ENCODE data around the gene DHFR.
"Not testable (repeated sequence)": the region's sequence is repeated elsewhere in the genome, so short reads cannot be mapped to it uniquely, and the experiment has no call there.

Gene DHFR

GRCh38 chr5:80654391-80655230 is at the start of gene DHFR, which contains the start of gene MSH3:
Gene DHFR, minus strand, starts transcription at chr5:80654983. Its CDS starts 494 bp downstream, at chr5:80654489.
Gene MSH3, plus strand, starts transcription at chr5:80654652. Its CDS starts 76 bp downstream, at chr5:80654728.
- peak; percentile 96 for DNase-seq (ENCODE audit: low spot score)

- DNase-seq (ENCODE audit: low spot score): peak; percentile 17
These were observed 49.4 kb upstream of the DHFR start for GRCh38 chr5:80704221-80704620.

GRCh38 chr5:80703747-80704146 is 49.0 kb upstream of the DHFR start:
- DNase-seq (ENCODE audit: low spot score): no peak

GRCh38 chr5:80703291-80703690 is 48.5 kb upstream of the DHFR start:
- no peak for DNase-seq (ENCODE audit: low spot score)

GRCh38 chr5:80701597-80701996 is 46.8 kb upstream of the DHFR start:
- no peak for DNase-seq (ENCODE audit: low spot score)

GRCh38 chr5:80698369-80698768 is 43.6 kb upstream of the DHFR start:
- no peak for DNase-seq (ENCODE audit: low spot score)

- peak; percentile 4 for DNase-seq (ENCODE audit: low spot score)
These were observed 42.3 kb upstream of the DHFR start for GRCh38 chr5:80697100-80697499.

- DNase-seq (ENCODE audit: low spot score): no peak
These were observed 41.7 kb upstream of the DHFR start for GRCh38 chr5:80696450-80696849.

GRCh38 chr5:80695666-80696065 is 40.9 kb upstream of the DHFR start:
- DNase-seq (ENCODE audit: low spot score): no peak

- DNase-seq (ENCODE audit: low spot score): no peak
These were observed 34.8 kb upstream of the DHFR start for GRCh38 chr5:80689627-80690026.

GRCh38 chr5:80688648-80689420 is 34.1 kb upstream of the DHFR start:
- DNase-seq (ENCODE audit: low spot score): no peak

GRCh38 chr5:80686757-80687156 is 32.0 kb upstream of the DHFR start:
- peak; percentile 24 for DNase-seq (ENCODE audit: low spot score)

GRCh38 chr5:80676706-80677105 is 21.9 kb upstream of the DHFR start:
- DNase-seq (ENCODE audit: low spot score): no peak

- peak; percentile 76 for DNase-seq (ENCODE audit: low spot score)
These were observed 17.5 kb upstream of the DHFR start for GRCh38 chr5:80672140-80672736.

- peak; percentile 43 for DNase-seq (ENCODE audit: low spot score)
These were observed 13.5 kb upstream of the DHFR start for GRCh38 chr5:80668016-80668969.

- no peak for DNase-seq (ENCODE audit: low spot score)
These were observed 12.6 kb upstream of the DHFR start for GRCh38 chr5:80667384-80667783.

- DNase-seq (ENCODE audit: low spot score): no peak
These were observed 10.3 kb upstream of the DHFR start for GRCh38 chr5:80665057-80665456.

GRCh38 chr5:80662108-80662507 is 7.3 kb upstream of the DHFR start:
- no peak for DNase-seq (ENCODE audit: low spot score)

- not testable (repeated sequence) for DNase-seq (ENCODE audit: low spot score)
These were observed 5.9 kb upstream of the DHFR start for GRCh38 chr5:80660661-80661060.

- no peak for DNase-seq (ENCODE audit: low spot score)
These were observed 4.3 kb upstream of the DHFR start for GRCh38 chr5:80659106-80659505.

GRCh38 chr5:80656425-80656824 is 1.6 kb upstream of the DHFR start:
- peak; percentile 31 for DNase-seq (ENCODE audit: low spot score)
